ENCODE results near the gene GRHL3.

DNA sequence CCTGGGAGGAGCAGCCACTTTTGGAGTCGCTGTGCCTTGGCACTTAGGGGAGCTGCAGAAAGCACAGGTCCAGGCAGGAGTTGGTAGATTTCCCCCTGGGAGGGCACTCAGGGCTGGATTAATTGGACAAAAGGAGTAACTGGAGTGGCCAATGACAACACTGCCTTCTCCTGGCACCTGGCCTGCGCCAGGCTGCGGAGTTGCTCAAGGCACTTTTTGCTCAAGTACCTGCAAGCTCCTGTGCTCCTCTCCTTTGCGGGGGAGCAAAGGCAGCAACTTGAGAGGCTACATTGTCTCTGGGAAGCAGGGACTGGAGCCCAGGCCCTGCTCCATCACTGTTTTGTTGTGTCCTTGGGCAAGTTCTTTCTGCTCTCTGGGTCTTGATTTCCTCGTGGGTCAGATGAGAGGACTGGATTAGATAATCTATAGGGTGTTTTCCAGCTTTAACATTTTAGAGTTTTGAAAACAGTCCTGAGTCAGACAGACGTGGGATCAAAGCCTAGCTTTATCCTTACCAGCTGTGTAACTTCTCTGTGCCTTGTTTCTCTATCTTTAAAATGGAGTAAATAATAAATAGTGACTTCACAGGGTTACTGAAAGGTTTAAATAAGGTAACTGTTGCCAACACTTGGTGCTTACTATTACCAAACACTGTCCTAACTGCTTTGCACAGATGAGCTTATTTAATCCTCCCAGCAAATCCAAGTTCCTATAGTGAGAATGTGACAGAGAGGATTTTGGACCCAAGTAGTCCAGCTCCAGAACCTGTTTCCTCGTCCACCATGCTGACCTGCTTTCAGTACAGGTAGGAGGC is 18.0 kb upstream of the GRHL3 start:
- TF ChIP-seq, protein P1, sequence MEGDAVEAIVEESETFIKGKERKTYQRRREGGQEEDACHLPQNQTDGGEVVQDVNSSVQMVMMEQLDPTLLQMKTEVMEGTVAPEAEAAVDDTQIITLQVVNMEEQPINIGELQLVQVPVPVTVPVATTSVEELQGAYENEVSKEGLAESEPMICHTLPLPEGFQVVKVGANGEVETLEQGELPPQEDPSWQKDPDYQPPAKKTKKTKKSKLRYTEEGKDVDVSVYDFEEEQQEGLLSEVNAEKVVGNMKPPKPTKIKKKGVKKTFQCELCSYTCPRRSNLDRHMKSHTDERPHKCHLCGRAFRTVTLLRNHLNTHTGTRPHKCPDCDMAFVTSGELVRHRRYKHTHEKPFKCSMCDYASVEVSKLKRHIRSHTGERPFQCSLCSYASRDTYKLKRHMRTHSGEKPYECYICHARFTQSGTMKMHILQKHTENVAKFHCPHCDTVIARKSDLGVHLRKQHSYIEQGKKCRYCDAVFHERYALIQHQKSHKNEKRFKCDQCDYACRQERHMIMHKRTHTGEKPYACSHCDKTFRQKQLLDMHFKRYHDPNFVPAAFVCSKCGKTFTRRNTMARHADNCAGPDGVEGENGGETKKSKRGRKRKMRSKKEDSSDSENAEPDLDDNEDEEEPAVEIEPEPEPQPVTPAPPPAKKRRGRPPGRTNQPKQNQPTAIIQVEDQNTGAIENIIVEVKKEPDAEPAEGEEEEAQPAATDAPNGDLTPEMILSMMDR (IDR thresholded peaks at IDR 0.05; ENCODE audit: low read length): no peak
- TF ChIP-seq EZH2 (IDR thresholded peaks at IDR 0.05; ENCODE audit: borderline replicate concordance, low read length): no peak

Data from OCI-LY1 (cell line).